ENCODE results near the gene MYBPC2.

MYBPC2 gene

DNA sequence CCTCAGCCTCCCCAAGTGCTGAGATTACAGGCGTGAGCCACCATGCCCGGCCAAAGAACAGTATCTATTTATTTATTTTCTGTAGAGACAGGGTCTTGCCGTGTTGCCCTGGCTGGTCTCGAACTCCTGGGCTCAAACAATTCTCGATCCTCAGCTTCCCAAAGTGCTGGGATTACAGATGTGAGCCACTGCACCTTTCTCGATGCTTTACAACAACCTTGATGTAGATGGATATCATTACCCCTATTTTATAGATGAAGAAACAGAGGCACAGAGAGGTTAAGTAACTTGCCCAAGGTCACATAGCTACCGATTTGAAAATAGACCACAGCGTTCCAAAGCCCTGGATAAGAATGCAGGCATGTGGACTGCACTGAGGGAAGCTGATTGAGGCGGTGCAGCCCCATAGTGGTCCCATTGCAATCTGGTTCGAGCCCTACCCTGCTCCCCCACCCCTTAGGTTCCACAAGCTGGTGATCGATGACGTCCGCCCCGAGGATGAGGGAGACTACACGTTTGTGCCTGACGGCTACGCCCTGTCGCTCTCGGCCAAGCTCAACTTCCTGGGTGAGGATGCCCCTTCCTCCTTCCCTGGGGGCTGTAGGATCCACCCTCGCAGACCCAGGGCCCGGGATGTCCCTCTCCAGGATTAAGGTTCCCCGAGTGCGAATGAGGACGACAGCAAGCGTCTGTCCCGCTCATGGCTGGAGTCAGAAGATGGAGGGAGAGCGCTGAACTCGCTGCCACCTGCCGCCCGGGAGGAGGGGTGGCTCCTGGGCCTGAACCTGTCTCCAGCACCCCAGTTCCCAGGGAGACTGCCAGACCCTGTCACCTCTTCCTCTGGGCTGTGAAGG, 17.9 kb downstream of the MYBPC2 start:
- no peak for TF ChIP-seq ZFX (IDR thresholded peaks at IDR 0.05; ENCODE audit: borderline replicate concordance)
- TF ChIP-seq, protein P1, sequence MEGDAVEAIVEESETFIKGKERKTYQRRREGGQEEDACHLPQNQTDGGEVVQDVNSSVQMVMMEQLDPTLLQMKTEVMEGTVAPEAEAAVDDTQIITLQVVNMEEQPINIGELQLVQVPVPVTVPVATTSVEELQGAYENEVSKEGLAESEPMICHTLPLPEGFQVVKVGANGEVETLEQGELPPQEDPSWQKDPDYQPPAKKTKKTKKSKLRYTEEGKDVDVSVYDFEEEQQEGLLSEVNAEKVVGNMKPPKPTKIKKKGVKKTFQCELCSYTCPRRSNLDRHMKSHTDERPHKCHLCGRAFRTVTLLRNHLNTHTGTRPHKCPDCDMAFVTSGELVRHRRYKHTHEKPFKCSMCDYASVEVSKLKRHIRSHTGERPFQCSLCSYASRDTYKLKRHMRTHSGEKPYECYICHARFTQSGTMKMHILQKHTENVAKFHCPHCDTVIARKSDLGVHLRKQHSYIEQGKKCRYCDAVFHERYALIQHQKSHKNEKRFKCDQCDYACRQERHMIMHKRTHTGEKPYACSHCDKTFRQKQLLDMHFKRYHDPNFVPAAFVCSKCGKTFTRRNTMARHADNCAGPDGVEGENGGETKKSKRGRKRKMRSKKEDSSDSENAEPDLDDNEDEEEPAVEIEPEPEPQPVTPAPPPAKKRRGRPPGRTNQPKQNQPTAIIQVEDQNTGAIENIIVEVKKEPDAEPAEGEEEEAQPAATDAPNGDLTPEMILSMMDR (IDR thresholded peaks at IDR 0.05): no peak
- no peak overlapping the region for H3K27ac ChIP-seq

DNA sequence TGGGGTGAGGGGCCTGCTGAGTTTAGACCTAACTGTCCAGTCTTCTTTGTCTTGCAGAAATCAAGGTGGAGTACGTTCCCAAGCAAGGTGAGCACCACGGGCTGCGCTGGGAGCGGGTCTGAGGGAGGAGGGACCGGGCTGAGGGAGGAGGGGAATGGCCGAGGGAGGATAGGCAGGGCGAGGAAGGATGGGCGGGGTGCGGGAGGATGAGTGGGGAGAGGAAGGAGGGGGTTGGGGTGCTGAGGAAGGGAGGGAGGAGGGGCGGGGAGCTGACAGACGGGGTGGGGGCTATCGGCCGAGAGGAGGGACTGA, 18.5 kb downstream of the MYBPC2 start:
- TF ChIP-seq, protein P1 (IDR thresholded peaks at IDR 0.05): no peak
- TF ChIP-seq ZFX (IDR thresholded peaks at IDR 0.05; ENCODE audit: borderline replicate concordance): no peak
- H3K27ac ChIP-seq: no peak overlapping the region

DNA sequence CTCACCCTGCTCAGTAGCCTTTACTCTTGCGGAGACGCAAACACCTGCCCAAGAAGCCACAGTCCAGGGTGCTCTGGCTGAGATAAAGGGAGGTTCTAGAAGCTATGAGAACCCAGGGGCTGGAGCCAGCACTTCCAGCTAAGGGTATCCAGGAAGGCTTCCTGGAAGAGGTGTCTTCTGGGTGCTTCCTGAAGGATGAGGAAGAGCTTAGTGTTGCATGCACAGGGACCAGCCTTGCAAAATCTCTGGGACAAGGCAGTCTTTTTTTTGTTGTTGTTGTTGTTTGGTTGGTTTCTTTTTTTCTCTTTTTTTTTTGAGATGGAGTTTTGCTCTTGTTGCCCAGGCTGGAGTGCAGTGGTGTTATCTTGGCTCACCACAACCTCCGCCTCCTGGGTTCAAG, 20.6 kb downstream of the MYBPC2 start:
- TF ChIP-seq, protein P1 (IDR thresholded peaks at IDR 0.05): no peak
- no peak for TF ChIP-seq ZFX (IDR thresholded peaks at IDR 0.05; ENCODE audit: borderline replicate concordance)
- H3K27ac ChIP-seq: no peak overlapping the region

DNA sequence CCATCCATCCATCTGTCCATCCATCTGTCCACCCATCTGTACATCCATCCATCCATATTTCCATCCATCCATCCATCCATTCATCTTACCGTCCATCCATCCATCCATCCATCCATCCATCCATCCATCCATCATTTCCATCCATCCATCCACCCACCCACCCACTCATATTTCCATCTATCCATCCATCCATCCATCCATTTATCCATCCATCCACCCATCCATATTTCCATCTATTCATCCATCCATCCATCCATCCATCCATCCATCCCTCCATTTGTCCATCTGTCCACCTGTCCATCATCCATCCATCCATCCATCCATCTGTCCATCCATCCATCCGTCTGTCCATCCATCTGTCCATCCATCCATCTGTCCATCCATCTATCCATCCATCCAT, 23.3 kb downstream of the MYBPC2 start:
- no peak overlapping the region for H3K27ac ChIP-seq
- no peak for TF ChIP-seq ZFX (IDR thresholded peaks at IDR 0.05; ENCODE audit: borderline replicate concordance)
- TF ChIP-seq, protein P1 (IDR thresholded peaks at IDR 0.05): no peak

DNA sequence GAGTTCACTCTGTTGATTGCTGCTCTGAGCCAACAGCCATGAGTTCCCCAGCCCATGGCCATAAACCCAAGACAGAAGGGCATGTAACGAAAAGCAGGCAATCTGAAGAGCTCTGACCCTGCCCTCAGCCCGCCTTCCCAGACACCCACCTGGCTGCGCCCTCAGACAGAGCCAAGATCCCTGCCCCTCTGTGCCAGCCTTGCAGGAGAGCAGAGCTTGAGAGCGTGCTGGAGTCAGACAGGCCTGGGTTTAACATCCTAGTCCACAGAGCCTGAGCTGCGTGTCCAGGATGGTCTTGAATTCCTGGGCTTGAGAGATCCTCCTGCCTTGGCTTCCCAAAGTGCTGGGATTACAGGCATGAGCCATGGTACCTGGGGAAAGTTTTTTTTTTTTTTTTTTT, 24.6 kb downstream of the MYBPC2 start:
- no peak overlapping the region for H3K27ac ChIP-seq
- TF ChIP-seq, protein P1 (IDR thresholded peaks at IDR 0.05): no peak
- no peak for TF ChIP-seq ZFX (IDR thresholded peaks at IDR 0.05; ENCODE audit: borderline replicate concordance)

DNA sequence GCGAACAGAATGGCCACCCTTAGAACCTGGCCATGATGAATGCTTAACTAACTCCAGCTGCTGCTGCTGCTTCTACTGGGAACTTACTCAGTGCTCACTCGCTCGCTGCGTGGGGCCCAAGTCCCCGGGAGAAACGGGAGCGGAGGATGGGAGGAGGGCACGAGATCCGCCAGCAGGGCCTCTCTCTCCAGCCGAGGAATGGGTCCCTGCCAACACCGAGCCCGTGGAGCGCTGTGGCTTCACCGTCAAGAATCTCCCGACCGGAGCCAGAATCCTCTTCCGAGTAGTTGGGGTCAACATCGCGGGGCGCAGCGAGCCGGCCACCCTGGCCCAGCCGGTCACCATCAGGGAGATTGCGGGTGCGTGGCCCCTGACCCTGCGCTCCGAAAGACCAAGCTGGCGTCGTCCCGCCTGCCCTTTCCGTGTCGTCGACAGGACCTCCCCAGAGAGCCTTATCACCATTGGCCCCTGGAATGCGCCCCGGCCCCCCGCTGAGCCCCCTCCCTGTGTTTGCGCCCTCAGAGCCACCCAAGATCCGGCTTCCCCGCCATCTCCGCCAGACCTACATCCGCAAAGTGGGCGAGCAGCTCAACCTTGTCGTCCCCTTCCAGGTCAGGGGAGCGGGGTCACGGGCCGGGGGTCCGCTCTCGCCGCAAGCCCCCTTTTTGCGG, 25.8 kb downstream of the MYBPC2 start:
- H3K27ac ChIP-seq: no peak overlapping the region
- TF ChIP-seq, protein P1 (IDR thresholded peaks at IDR 0.05): no peak
- TF ChIP-seq ZFX (IDR thresholded peaks at IDR 0.05; ENCODE audit: borderline replicate concordance): no peak

DNA sequence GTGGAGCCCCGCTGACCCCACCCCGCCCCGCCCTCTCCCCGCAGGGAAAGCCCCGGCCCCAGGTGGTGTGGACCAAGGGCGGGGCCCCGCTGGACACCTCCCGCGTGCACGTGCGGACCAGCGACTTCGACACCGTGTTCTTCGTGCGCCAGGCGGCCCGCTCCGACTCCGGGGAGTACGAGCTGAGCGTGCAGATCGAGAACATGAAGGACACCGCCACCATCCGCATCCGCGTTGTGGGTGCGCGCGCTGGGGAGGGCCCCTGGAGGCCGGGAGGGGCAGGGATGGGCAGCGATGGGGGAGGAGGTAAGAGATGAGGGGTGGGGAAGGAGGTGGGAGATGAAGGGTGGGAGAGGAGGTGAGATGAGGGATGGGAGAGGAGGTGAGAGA, 26.4 kb downstream of the MYBPC2 start:
- H3K27ac ChIP-seq: no peak overlapping the region
- no peak for TF ChIP-seq ZFX (IDR thresholded peaks at IDR 0.05; ENCODE audit: borderline replicate concordance)
- TF ChIP-seq, protein P1 (IDR thresholded peaks at IDR 0.05): no peak

All from 22Rv1 (cell line).